ENCODE results near the gene DFFB.

Gene DFFB

GRCh38 chr1:3828391-3828790 lies 28.9 kb upstream of the DFFB start:
- DNase-seq (ENCODE audit: low read depth in 1 of 2, low spot score in 1 of 2) = no peak

DNA sequence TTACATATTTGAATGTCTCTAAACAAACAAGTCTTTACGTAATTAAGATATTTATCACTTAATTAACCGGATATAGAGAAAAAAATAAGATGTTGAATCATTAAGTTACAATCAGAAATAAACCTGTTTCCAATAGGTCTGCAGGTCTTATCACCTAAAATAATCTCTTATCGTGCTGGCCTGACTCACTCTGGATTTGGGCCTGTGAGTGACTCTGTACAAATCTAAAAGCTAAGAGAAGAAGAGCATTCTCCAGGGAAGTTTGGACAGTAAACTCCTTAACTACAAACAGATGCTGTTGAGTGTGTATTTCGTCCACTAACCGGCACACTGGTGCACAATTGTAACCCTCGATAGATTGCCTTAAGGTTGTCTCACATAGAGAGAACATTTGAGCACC lies 25.6 kb upstream of the DFFB start:
- no peak for DNase-seq (ENCODE audit: low read depth in 1 of 2, low spot score in 1 of 2)

DNA sequence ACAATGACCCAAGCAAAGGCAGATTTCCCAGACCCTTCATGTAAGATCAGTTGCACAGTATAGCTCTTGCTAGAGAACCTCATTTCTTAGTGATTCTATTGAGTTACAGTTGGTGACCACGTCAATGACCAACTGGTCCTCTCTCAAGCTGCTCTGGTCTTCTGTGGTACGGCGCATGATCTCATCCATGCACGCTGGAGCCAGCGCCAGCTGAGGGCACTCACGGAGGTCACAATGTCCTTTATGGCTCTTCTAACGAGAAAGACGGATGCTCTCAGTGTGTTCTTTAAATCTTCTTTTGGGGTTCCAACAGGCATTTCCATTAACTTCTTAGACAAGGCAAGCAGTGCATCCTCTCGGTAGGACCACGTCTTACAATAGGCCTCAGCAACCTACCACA lies 22.6 kb upstream of the DFFB start:
- DNase-seq (ENCODE audit: low read depth in 1 of 2, low spot score in 1 of 2) = no peak

GRCh38 chr1:3836421-3836820 lies 20.9 kb upstream of the DFFB start:
- DNase-seq (ENCODE audit: low read depth in 1 of 2, low spot score in 1 of 2) = no peak

DNA sequence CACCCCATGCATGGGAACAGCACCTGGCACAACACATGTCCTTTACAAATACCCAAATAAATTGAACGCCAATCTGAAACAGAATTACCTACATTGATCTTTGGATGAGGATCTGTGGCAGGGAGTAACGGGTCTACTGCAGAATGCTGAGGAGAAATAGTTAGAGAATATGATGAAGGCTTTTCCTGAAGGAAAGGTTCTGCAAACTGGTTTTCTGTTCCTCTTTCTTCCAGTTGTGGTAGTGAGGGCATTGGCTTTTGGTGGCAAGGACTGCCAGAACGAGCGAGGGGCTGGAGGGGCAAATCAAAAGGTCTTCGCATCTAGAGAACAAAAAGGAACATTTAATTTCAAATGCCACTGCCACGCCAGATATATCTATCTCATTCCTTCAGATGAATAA lies 20.1 kb upstream of the DFFB start:
- DNase-seq (ENCODE audit: low read depth in 1 of 2, low spot score in 1 of 2) = no peak

GRCh38 chr1:3837685-3838084 lies 19.6 kb upstream of the DFFB start:
- DNase-seq (ENCODE audit: low read depth in 1 of 2, low spot score in 1 of 2) = no peak

- no peak for DNase-seq (ENCODE audit: low read depth in 1 of 2, low spot score in 1 of 2)
These were observed 18.5 kb upstream of the DFFB start for GRCh38 chr1:3838788-3839187.

- DNase-seq (ENCODE audit: low read depth in 1 of 2, low spot score in 1 of 2) = no peak
These were observed 15.8 kb upstream of the DFFB start for GRCh38 chr1:3841491-3841890.

GRCh38 chr1:3842912-3843311 lies 14.4 kb upstream of the DFFB start:
- DNase-seq (ENCODE audit: low read depth in 1 of 2, low spot score in 1 of 2) = no peak

DNA sequence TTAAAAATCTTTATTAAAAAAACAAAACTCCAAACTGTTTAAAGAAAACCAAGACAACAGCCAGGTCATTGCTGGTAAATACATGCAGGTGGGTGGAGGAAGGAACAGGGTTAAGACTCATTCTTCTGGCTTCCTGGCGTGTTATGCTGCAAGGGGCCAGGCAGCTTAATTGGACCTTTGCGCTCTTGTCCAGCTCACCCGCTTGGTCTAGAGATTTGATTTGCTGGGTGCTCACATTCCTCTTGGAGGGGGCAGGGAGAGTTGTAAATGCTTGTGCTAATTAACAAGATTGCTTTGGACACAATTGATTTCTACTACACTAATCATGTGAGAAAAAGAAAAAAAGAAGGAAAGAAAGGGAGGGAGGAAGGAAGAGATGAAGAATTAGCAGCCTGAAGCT lies 10.7 kb upstream of the DFFB start:
- DNase-seq (ENCODE audit: low read depth in 1 of 2, low spot score in 1 of 2) = no peak

DNA sequence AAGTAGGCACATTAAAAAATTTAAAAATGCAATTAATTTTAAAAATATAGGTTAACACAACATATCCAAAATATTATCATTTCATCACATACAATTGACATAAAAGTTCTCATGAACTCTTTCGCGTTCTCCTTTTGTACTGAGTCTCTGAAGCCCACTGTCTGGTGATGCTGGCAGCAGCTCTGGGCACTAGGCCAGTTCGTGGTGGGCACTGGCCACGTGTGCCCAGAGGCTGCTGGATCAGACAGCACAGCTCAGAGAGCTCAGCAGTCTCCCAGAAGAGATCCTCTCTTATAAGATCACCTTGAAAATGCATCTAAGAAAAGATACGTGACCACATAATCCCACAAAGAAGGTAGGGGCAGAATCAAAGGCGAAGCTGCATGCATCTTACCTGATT lies 10.2 kb upstream of the DFFB start:
- no peak for DNase-seq (ENCODE audit: low read depth in 1 of 2, low spot score in 1 of 2)

DNA sequence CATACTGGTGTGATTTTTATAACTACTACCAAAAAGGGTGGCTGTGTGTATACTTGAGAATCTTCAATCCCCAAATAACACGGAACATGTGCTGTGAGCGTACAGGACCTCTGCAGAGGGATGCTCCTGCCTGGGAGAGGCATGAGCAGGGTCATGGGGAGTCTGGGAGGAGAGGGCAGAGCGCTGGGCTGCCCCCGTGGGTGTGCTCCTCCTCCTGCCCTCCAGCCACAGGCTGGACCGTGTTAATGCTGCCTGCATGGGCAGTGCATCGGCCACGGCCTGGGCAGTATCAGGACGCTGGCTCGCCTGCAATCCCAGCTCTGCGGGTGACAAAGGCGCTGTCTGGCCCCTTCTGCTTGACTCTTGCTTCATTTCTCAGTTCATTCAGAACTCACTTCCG lies 6.4 kb upstream of the DFFB start:
- no peak for DNase-seq (ENCODE audit: low read depth in 1 of 2, low spot score in 1 of 2)

GRCh38 chr1:3851292-3851691 lies 6.0 kb upstream of the DFFB start:
- no peak for DNase-seq (ENCODE audit: low read depth in 1 of 2, low spot score in 1 of 2)

GRCh38 chr1:3852091-3852490 lies 5.2 kb upstream of the DFFB start:
- no peak for DNase-seq (ENCODE audit: low read depth in 1 of 2, low spot score in 1 of 2)

DNA sequence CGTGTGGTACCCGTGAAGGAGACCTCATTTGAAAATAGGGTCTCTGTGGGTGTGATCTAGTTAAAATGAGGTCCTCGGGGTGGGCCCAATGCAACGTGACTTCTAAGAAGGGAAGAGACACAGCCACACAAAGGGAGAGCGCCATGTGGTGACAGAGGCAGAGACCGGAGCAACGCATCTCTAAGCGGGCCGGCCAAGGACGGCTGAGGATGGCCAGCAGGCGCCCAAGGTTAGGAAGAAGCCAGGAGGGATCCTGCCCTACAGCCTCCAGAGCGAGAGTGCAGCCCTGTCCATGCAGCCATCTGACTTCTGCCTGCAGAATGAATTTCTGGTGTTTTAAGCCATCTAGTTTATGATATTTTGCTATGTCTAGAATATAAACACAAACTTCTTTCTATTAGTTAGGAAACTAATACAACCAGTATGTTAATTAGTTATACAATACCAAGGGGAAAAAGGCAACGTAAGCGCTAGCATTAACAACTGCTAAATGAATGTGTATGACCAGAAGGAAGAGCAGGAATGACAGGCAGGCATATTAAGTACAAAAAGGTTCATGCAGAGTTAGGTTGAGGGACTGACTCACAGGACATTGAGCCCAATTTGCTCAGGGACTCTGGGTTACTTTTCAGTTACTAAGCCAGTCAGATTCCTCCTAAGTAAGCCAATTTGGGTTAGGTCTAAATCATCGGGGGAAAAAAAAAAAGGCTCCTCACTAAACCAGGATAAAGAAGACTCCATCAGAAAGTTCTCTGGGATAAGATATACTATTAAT lies 4.4 kb upstream of the DFFB start:
- DNase-seq (ENCODE audit: low read depth in 1 of 2, low spot score in 1 of 2) = no peak

DNA sequence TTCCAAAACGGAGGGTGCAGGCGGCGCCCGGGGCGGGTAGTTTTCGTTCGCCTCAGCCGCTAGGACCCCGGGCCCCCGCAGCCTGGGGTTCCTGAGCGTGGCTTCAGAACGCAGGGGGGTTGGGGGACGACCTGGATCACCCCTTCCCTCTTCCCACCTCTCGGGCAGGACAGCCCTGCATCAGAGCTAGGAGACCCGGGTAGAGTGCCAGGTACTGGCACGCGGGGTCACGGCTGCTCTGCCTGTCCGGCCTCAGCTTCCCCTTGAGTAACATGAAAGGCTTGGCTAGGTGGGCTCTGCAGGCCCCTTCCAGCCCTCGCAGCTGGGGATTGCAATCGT lies 484 bp downstream of the DFFB start:
- DNase-seq (ENCODE audit: low read depth in 1 of 2, low spot score in 1 of 2) = no peak

GRCh38 chr1:3858231-3858981 lies 1.1 kb downstream of the DFFB start:
- no peak for DNase-seq (ENCODE audit: low read depth in 1 of 2, low spot score in 1 of 2)

GRCh38 chr1:3863231-3863935 lies 6.1 kb downstream of the DFFB start:
- DNase-seq (ENCODE audit: low read depth in 1 of 2, low spot score in 1 of 2) = no peak

DNA sequence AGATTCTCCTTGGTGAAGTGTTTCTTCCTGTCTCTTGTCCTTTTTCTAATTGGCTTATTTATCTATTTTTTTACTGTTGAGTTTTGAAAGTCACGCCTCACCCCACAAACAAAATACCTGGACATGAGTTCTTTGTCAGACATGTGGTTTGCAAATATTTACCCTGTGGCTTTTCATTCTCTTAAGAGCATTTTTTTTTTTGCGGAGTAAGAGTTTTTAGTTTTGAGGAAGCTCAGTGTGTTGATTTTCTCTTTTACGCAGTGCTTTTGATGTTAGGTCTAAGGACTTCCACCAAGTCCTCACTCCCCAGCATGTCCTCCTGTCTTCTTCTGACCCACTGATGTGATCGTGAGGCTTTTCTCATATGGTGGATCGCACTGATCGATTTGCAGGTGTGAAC lies 7.6 kb downstream of the DFFB start:
- DNase-seq (ENCODE audit: low read depth in 1 of 2, low spot score in 1 of 2) = no peak

- no peak for DNase-seq (ENCODE audit: low read depth in 1 of 2, low spot score in 1 of 2)
These were observed 8.4 kb downstream of the DFFB start for GRCh38 chr1:3865606-3866160.

- DNase-seq (ENCODE audit: low read depth in 1 of 2, low spot score in 1 of 2) = no peak
These were observed 11.3 kb downstream of the DFFB start for GRCh38 chr1:3868464-3869006.
